A549 (cell line): Measurements from ENCODE around the gene PAK4. TPM values are rescaled to one million over a fixed set of nuclear protein-coding genes. Genes with fewer than 3 reads are reported as not detected.
A peak's percentile ranks its signal among the peaks of the same experiment; 100 is the strongest.

Experiments
- ATAC-seq, 2 experiments: fragments of 200-7000 bp in 1 of 2; fragments of >200 bp in 1 of 2; cut with Nextera tagmentation in 1 of 2; cut with Tn5 transposase in 1 of 2; 3 replicates each; pipeline versions ENCODE4 v1.8.0 to v1.9.1; 2018 to 2020; ENCODE audit warnings: mild to moderate bottlenecking in 1 of 2, moderate library complexity in 1 of 2
- CTCF ChIA-PET: fragments of 300-600 bp; sonication (Branson Sonifier 250); formaldehyde crosslinking; extraction: SDS; loops from one replicate; lab custom pipeline; 2021; ENCODE audit warnings: antibody characterized with exemption, inconsistent platforms; lab: Yijun Ruan, JAX
- POLR2A ChIA-PET: fragments of 350-600 bp; formaldehyde crosslinking; extraction: SDS; loops from one replicate; lab custom pipeline; 2021; ENCODE audit warnings: antibody characterized with exemption, inconsistent platforms; lab: Yijun Ruan, JAX
- DNase-seq, 2 experiments: peaks; one replicate each; pipeline versions ENCODE4 v3.0.0 to v3.0.0-alpha.2; 2011 to 2016; ENCODE audit warnings: low read depth in 1 of 2, low spot score in 1 of 2
- FAIRE-seq: peaks from 2 replicates; lab custom pipeline; 2011; peaks lifted over from hg19 to GRCh38; lab: Jason Lieb, UNC
- H3K27ac ChIP-seq, 2 experiments: fragments of >200 bp; sonication (Bioruptor Twin); formaldehyde crosslinking; 3 replicates each; pipeline ENCODE4 v1.5.1; 2016 to 2017
- H3K4me1 ChIP-seq: fragments of >200 bp; sonication (Bioruptor Twin); formaldehyde crosslinking; 3 replicates; pipeline ENCODE4 v1.6.1; 2016
- H3K4me2 ChIP-seq: fragments of >200 bp; sonication (Bioruptor Twin); formaldehyde crosslinking; 3 replicates; pipeline ENCODE4 v1.6.1; 2016
- H3K4me3 ChIP-seq: fragments of >200 bp; sonication (Bioruptor Twin); formaldehyde crosslinking; 3 replicates; pipeline ENCODE4 v1.5.1; 2016
- H3K9me3 ChIP-seq: fragments of >200 bp; sonication (Bioruptor Twin); formaldehyde crosslinking; 3 replicates; pipeline ENCODE4 v1.6.1; 2016
- CHD4 ChIP-seq: fragments of 200-600 bp; sonication (generic); IDR thresholded peaks from 2 replicates; pipeline ENCODE4 v1.6.1; 2016; ENCODE audit warnings: antibody characterized with exemption, mild to moderate bottlenecking, borderline replicate concordance
- EP300 ChIP-seq, 2 experiments: fragments of >200 bp; sonication (Bioruptor Twin); formaldehyde crosslinking; IDR thresholded peaks; 2 replicates in 1 of 2; 3 replicates in 1 of 2; pipeline ENCODE4 v1.6.1; 2016 to 2017
- HES2 ChIP-seq: fragments of >200 bp; sonication (Bioruptor Twin); formaldehyde crosslinking; IDR thresholded peaks from 2 replicates; pipeline ENCODE4 v1.6.1; 2016
- JUN ChIP-seq, 2 experiments: fragments of >200 bp; sonication (Bioruptor Twin); formaldehyde crosslinking; IDR thresholded peaks; 2 replicates in 1 of 2; 3 replicates in 1 of 2; pipeline ENCODE4 v1.6.1; 2016 to 2017
- KDM5A ChIP-seq: fragments of 200-600 bp; sonication (generic); IDR thresholded peaks from 2 replicates; pipeline ENCODE4 v1.6.1; 2016; ENCODE audit warnings: antibody characterized with exemption, mild to moderate bottlenecking
- MAX ChIP-seq: IDR thresholded peaks from 2 replicates; pipeline ENCODE4 v1.6.1; 2012
- MYC ChIP-seq: IDR thresholded peaks from 2 replicates; pipeline ENCODE4 v1.6.1; 2012; ENCODE audit warnings: mild to moderate bottlenecking, inconsistent platforms, low read length, improper control_type of control experiment, borderline replicate concordance
- NR3C1 ChIP-seq: fragments of >200 bp; sonication (Bioruptor Twin); formaldehyde crosslinking; IDR thresholded peaks from 3 replicates; pipeline ENCODE4 v1.6.1; 2017
- PBX3 ChIP-seq: IDR thresholded peaks from 2 replicates; pipeline ENCODE4 v1.6.1; 2012
- POLR2AphosphoS2 ChIP-seq: conservative IDR thresholded peaks from 2 replicates; pipeline ENCODE4 v1.6.1; 2012; ENCODE audit warnings: low read length, improper control_type of control experiment, inconsistent platforms
- RCOR1 ChIP-seq: fragments of 150-350 bp; IDR thresholded peaks from 2 replicates; pipeline ENCODE4 v1.6.1; 2014; ENCODE audit warnings: antibody characterized with exemption, low read length, low read depth
- SMC3 ChIP-seq: fragments of >200 bp; sonication (Bioruptor Twin); formaldehyde crosslinking; IDR thresholded peaks from 3 replicates; pipeline ENCODE4 v1.6.1; 2018; ENCODE audit warnings: inconsistent platforms
- ZC3H11A ChIP-seq: fragments of 450-650 bp; IDR thresholded peaks from 2 replicates; pipeline ENCODE4 v1.6.1; 2014; ENCODE audit warnings: antibody characterized with exemption, mild to moderate bottlenecking
- WGBS: methylation state at CpG from one replicate; pipeline ENCODE4 v1.1.6; 2017; ENCODE audit errors: missing lambda C conversion rate; 5-methylcytosine and 5-hydroxymethylcytosine counted together
- polyA plus RNA-seq, 4 experiments: library from polyadenylated mRNA; depleted of rRNA in 3 of 4; stranded (reverse); fragments of >200 nt; fragmentation: RNase III in 1 of 4; extraction: RNeasy Plus Mini Kit Qiagen cat#74134 plus additional on column Dnase treatment in 1 of 4; gene quantifications; 2 replicates in 3 of 4; 3 replicates in 1 of 4; pipeline ENCODE4 v1.2.3, GENCODE V29; 2011 to 2017

Gene PAK4
- polyA plus RNA-seq, 2 of the 4 experiments (the other 2 are of a cell fraction): 42.9 to 84.2 TPM

GRCh38 chr19:39180749-39181148, 55.2 kb downstream of the PAK4 start:
- Histone ChIP-seq H3K4me3 (no peak overlapping the region), H3K4me2 (no peak overlapping the region), H3K4me1 (no peaks in the 10 kb centered on the region), H3K27ac (no peak overlapping the region), H3K9me3 (no peaks in the 10 kb centered on the region)
- no peak for DNase-seq
- ATAC-seq: no peak
- ChIA-PET CTCF (interaction anchor here (0.7 to 6.5 kb wide), 11 partner anchors 9 to 219 kb away, joined by 3 to 36 read pairs (median 6); partner anchors contain the start of gene FBXO17), POLR2A (interaction anchor here (0.5 to 0.6 kb wide), 2 partner anchors 219 to 528 kb away, joined by 3 read pairs; no protein-coding TSS in a partner anchor)
- no peak for TF ChIP-seq POLR2AphosphoS2
- TF ChIP-seq HES2: no peak
- TF ChIP-seq ZC3H11A: no peak
- no peak for TF ChIP-seq KDM5A
- no peak for TF ChIP-seq NR3C1
- TF ChIP-seq MYC: no peak
- no peak for FAIRE-seq
- WGBS: 93% methylated on average over 9 of the region's 9 CpGs

- no peak for FAIRE-seq
- ATAC-seq: peak; percentile 8 to 10; a peak in 4 of 6 replicates
- Histone ChIP-seq H3K4me1 (no peaks in the 10 kb centered on the region), H3K4me2 (no peak overlapping the region), H3K4me3 (no peak overlapping the region), H3K9me3 (no peaks in the 10 kb centered on the region)
- ChIA-PET CTCF (interaction anchor here (0.6 to 6.5 kb wide), 15 partner anchors 10 to 295 kb away, joined by 3 to 36 read pairs (median 5); partner anchors contain the start of gene FBXO17), POLR2A (interaction anchor here (0.6 kb wide), 1 partner anchor 220 kb away, joined by 3 read pairs; no protein-coding TSS in a partner anchor)
- WGBS: 75% methylated on average over 21 of the region's 21 CpGs
- DNase-seq: no peak
- TF ChIP-seq EP300 (IDR thresholded peaks at IDR 0.05) (no peak), JUN (IDR thresholded peaks at IDR 0.05) (peak in 1 of 2 experiments; percentile 10; a peak in 2 of 5 replicates), POLR2AphosphoS2 (0 out of 2 replicates have a peak, but pooled peaks have one; percentile 58)
- TF ChIP-seq, all 56 proteins: peak for 2
- peak overlapping the region in 1 of 2 experiments; percentile 9; a peak in 2 of 6 replicates for H3K27ac ChIP-seq
Observed at GRCh38 chr19:39181500-39182173, 56.1 kb downstream of the PAK4 start.

GRCh38 chr19:39182174-39182505, 56.6 kb downstream of the PAK4 start:
- no peak overlapping the region for H3K4me2 ChIP-seq
- no peak overlapping the region for H3K4me3 ChIP-seq
- ChIA-PET POLR2A (no interaction called here), CTCF (interaction anchor here (0.6 to 6.5 kb wide), 16 partner anchors 11 to 295 kb away, joined by 3 to 36 read pairs (median 4); partner anchors contain the start of gene FBXO17)
- H3K9me3 ChIP-seq: no peaks in the 10 kb centered on the region
- ATAC-seq (peak; percentile 6 to 20; a peak in 4 of 6 replicates), FAIRE-seq (peak; percentile 23), DNase-seq (no peak)
- TF ChIP-seq PBX3 (peak; percentile 69; the same call in 1 of the 2 replicates), MAX (no peak), RCOR1 (no peak), SMC3 (no peak), POLR2AphosphoS2 (0 out of 2 replicates have a peak, but pooled peaks have one; percentile 18)
- 71% methylated on average over 4 of the region's 4 CpGs for WGBS
- H3K4me1 ChIP-seq: no peaks in the 10 kb centered on the region
- peak overlapping the region in 1 of 2 experiments; percentile 9; a peak in 2 of 6 replicates for H3K27ac ChIP-seq

- no peak overlapping the region for H3K27ac ChIP-seq
- FAIRE-seq (peak; percentile 87), DNase-seq (no peak), ATAC-seq (no peak)
- no peaks in the 10 kb centered on the region for H3K9me3 ChIP-seq
- H3K4me1 ChIP-seq: no peaks in the 10 kb centered on the region
- POLR2A ChIA-PET: no interaction called here
- TF ChIP-seq JUN (IDR thresholded peaks at IDR 0.05) (peak in 1 of 2 experiments; percentile 24; a peak in 1 of 5 replicates), CHD4 (no peak)
- TF ChIP-seq, all 56 proteins: peak for 1
- CTCF ChIA-PET: interaction anchor here (0.9 to 6.5 kb wide), 13 partner anchors 10 to 320 kb away, joined by 3 to 36 read pairs (median 3); partner anchors contain the start of gene PAK4
- Histone ChIP-seq H3K4me2 (no peak overlapping the region), H3K4me3 (no peak overlapping the region)
- WGBS: 85% methylated on average over 8 of the region's 8 CpGs
Observed at GRCh38 chr19:39183104-39183503, 57.5 kb downstream of the PAK4 start.
